Stimulated activated CD8-positive, alpha-beta memory T cell treated with anti-CD3 and anti-CD28 coated beads, Interleukin-4, amount 100 ng/mL, for 48 hours (primary cell): Measurements from ENCODE around the gene DIAPH1.

Experiments
- DNase-seq: peaks from one replicate; pipeline ENCODE4 v3.0.0-alpha.2; 2020

DIAPH1 gene

GRCh38 chr5:141559461-141559860 lies 59.3 kb downstream of the DIAPH1 start:
- no peak for DNase-seq

GRCh38 chr5:141558150-141558549 lies 60.6 kb downstream of the DIAPH1 start:
- DNase-seq, result no peak

GRCh38 chr5:141557681-141558136 lies 61.1 kb downstream of the DIAPH1 start:
- DNase-seq, result peak; percentile 86

GRCh38 chr5:141547921-141548320 lies 70.9 kb downstream of the DIAPH1 start:
- no peak for DNase-seq

GRCh38 chr5:141547488-141547887 lies 71.3 kb downstream of the DIAPH1 start:
- no peak for DNase-seq

- DNase-seq, result no peak
Observed at GRCh38 chr5:141543053-141543452, 75.7 kb downstream of the DIAPH1 start.

- DNase-seq, result no peak
Observed at GRCh38 chr5:141534492-141535213, 84.1 kb downstream of the DIAPH1 start.

- DNase-seq, result no peak
Observed at GRCh38 chr5:141533897-141534296, 84.9 kb downstream of the DIAPH1 start.

GRCh38 chr5:141532726-141533125 lies 86.1 kb downstream of the DIAPH1 start:
- DNase-seq, result no peak

- no peak for DNase-seq
Observed at GRCh38 chr5:141529873-141530272, 88.9 kb downstream of the DIAPH1 start.

- DNase-seq, result no peak
Observed at GRCh38 chr5:141529002-141529401, 89.8 kb downstream of the DIAPH1 start.

GRCh38 chr5:141528291-141528984 lies 90.4 kb downstream of the DIAPH1 start:
- no peak for DNase-seq

- DNase-seq, result no peak
Observed at GRCh38 chr5:141527426-141527825, 91.4 kb downstream of the DIAPH1 start.

- no peak for DNase-seq
Observed at GRCh38 chr5:141525653-141526052, 93.1 kb downstream of the DIAPH1 start.

- peak; percentile 66 for DNase-seq
Observed at GRCh38 chr5:141524604-141525597, 93.9 kb downstream of the DIAPH1 start.

GRCh38 chr5:141523991-141524390 lies 94.8 kb downstream of the DIAPH1 start:
- DNase-seq, result no peak

GRCh38 chr5:141522301-141522700 lies 96.5 kb downstream of the DIAPH1 start:
- DNase-seq, result no peak

- no peak for DNase-seq
Observed at GRCh38 chr5:141521244-141521781, 97.5 kb downstream of the DIAPH1 start.

- DNase-seq, result no peak
Observed at GRCh38 chr5:141519605-141520565, 98.9 kb downstream of the DIAPH1 start.

GRCh38 chr5:141518618-141519015 lies 100.2 kb downstream of the DIAPH1 start:
- no peak for DNase-seq

- DNase-seq, result no peak
Observed at GRCh38 chr5:141517880-141518617, 100.8 kb downstream of the DIAPH1 start.
